Inflammatory macrophage (primary cell): ENCODE results near the gene TMEM119.
"Not testable (repeated sequence)": the region's sequence is repeated elsewhere in the genome, so short reads cannot be mapped to it uniquely, and the experiment has no call there.

Experiments used
- DNase-seq, 2 donors: peaks; one replicate each; pipeline ENCODE4 v3.0.0-alpha.2; 2020 to 2022

The TMEM119 gene

DNA sequence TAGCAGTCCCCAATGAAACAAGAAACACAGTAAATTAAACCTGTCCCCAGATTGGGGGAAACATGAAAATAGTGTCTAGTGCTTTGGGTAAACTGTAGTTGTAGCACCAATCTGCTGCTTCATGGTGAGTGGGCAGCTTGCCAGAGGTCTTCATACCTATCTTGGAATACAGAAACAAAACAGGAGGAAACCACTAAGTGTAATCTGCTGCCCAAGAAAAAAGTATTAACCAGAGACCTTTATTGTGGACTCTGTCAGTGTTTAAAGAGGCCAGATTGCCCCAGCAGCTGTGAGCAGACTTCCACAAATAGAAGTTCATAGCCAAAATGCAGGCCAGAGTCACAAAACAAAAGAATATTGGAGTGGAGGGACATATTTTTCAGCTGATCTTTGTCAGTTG lies 33.2 kb downstream of the TMEM119 start:
- DNase-seq, result no peak

DNA sequence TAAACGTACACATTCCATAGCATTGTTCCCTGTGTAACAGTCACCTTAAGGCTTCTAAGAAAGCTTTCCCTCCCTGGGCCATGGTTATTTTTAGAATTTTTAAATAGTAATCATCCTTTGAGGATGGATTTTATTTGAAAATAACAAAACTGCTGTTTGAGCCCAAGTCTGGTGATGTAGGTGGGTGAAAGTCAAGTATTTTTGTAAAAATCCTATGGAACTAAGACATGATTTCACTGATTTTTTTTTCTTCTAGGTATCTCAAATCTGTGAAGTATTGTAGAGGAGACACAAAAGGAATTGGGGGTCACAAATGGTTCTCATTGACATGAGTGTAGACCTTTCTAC lies 34.1 kb downstream of the TMEM119 start:
- DNase-seq, result no peak

DNA sequence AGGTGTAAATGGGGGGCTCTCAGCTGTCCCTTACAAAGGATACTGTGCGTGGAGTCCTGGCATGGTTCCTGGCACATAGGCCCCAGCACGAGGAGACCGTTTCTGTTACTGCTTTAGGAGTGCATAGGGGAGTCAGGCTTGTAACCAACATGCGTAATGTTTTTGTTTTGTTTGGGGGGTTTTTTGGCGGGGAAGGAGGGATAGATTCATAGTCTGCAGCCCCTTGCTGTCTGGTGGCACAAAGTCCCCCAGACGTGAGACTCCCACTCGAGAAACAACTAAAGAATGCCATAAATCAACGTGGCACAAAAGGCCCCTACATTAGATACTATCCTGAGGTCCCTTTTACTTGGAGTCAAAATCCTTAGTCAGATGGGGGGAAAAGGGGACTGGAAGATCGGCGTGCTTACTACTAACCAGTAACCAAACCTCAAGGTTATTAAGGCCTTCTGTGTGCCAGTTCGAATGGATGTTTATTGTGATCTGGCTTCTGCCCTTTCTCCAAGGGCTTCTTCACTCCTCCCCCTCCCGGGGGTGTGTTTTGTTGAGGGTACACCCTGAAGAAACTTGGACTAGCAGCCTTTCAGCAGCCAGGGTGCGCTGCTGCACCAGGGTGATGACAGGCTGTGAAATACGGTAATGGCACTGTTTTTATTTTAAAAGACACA lies 34.6 kb downstream of the TMEM119 start:
- peak; percentile 84 to 87 for DNase-seq

DNA sequence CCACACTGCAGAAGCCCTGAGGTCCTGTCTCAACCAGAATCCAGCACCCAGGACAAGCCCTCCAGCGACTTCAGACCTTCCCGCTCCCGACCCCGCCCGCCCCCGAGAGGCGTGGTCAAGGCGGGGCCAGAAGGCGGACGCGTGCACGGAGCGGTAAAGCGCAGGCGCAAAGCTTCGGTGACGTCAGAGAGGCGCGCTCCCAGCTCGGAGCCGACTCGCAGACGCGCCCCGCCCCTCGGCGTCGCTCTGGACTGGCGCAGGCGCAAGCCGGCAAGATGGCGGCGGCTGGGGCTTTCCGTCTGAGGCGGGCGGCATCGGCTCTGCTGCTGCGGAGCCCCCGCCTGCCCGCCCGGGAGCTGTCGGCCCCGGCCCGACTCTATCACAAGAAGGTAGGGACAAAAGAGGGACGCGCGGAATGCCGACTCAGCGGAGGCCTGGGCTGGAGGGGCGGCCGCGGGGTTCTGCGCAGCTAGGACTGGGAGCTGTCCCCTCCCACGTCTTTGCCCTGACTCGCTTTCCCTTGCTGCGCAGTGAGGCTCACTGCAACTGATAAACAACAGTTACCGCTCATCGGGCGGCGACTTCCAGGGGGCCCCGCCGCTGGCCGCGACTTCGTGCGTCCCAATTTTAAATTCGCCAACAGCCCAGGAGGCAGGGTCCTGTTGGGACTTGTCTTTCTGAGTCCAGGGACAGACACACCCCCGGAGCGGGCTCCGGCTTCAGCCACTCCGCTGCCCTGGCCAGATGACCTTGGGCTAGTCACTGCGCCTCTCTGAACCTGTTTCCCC lies 35.3 kb downstream of the TMEM119 start, which contains the start of gene ISCU:
Gene ISCU (plus strand): TSS at position 249 of the 788 bp plus-strand sequence. CDS start 27 bp downstream, at position 276.
- DNase-seq, result peak; percentile 98 to 99

DNA sequence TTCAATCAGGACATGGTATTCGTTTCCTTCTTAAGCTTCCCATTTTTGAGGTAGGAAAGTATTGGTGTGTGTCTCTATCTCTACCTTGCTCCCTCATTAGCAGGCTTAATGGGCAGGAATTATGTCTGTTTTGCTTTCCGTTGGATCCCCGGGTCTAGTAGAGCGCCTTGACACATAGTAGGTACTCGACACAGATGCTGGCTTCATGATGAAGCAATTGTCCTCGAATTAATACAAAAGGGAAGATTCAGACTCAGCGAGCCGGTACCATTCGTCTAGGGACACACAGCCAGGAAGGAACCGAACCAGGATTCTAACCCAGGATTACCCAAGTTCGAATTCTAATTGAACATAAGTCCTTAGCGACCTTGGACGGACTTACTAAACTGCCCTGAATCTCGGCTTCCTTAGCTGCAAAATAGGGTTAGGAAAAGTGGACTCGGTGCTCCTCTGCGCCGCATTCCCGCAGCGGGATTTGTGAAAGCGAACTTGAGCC lies 36.0 kb downstream of the TMEM119 start:
- DNase-seq, result peak in 1 of 2 donors; percentile 7

DNA sequence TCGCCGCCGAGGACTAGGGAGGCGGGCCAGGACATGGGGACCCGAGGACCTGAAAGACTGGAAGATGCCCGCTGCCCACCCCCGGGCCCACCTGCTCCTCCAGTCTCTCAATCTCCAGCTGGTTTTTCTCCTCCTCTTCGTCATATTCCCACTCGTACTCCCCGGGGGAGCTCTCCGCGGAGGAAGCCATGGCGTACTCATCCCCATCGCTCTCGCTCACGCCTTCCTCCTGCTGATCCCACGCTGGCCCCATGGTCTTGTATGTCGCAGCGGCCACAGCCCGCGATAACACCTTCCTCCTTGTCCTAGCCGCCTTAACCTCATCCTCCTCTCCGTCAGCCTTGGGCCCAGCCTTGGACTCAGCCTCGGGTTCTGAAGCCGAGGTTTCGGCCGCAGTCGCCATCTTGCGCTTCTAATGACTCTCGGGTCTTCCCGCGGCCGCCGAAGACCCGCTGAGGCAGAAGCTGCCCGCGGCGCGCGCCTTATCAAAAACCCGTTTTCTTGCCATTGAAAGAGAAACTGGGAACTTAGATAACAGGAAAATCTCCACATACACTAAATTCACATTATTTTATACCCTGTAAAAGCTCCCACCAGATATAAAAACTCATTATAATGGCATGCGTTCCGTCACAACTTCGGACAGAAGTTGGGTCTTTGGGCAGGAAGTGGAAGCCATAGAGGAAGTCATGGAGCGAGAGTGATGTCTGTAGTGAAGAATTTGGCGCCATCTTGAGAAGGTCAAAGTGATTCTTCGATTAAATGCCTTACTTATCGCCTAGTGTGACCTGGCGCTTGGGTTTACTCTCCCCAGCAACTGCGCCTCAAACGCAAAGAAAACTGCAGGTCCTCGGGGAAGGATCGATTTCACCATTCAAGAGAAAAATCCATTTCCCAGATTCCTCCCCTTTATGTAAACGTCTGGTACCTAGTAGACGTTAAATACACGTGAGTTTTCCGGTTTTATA lies 36.8 kb downstream of the TMEM119 start, which contains the start of gene SART3:
Gene SART3 (minus strand): TSS at position 422 of the 968 bp plus-strand sequence. CDS start 19 bp downstream, at position 403.
- DNase-seq, result peak; percentile 81 to 84

DNA sequence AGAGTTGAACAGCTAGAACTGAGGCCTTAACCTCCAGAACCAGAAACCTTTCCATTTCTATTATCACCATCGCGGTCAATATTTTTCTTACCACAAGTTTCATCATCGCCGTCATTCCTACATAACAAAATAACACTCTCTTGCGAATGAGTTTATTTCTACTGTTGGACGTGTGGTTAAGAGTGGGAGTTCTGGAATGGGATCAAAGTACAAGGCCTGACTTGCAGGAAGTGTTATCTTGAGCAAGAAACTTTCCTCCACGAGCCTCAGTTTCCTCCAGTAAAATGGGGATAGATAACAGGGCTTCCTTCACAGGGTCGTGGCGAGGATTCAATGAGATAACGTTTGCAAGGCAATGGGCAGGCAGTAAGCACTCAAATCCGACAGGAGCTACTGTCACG lies 37.6 kb downstream of the TMEM119 start:
- peak; percentile 58 to 60 for DNase-seq

DNA sequence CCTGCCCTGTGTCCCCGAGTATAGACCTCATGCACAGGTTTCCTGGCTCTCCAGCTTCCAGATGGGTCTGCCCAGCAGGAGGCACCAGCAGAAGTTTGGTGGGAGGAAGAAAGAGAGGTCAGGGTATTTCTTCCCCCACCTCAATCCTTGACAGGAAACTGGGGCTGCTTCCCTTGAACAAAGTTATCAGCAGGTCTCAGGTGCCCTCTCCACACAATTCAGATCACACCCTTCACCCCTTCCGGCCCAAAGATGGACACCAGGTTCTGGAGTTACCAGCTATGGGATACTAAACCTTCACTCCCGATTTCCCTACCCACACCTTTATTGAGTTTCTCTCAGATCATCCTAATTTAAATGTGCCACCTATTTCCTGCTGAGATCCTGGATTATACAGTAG lies 38.1 kb downstream of the TMEM119 start:
- no peak for DNase-seq

DNA sequence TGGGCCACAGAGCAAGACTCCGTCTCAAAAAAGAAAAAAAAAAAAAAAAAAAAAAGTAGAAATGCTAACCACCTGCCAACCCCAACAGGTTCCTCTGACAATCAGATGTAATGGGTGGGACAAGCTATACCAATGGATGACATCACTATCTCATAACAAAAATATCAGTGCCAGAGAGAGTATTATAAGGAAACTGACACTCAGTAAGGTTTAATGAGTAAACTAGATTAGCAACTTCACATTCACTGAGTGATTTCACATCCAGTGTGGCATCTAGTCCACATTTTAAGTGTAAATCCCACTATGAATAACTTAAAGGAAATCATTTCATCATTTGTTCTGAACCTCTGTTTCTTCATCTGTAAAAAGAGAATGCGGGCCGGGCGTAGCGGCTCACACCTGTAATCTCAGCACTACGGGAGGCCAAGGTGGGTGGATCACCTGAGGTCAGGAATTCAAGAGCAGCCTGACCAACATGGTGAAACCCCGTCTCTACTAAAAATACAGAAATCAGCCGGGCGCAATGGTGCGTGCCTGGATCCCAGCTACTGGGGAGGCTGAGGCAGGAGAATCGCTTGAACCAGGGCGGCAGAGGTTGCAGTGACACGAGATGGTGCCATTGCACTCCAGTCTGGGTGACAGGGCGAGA lies 38.8 kb downstream of the TMEM119 start:
- no peak for DNase-seq

DNA sequence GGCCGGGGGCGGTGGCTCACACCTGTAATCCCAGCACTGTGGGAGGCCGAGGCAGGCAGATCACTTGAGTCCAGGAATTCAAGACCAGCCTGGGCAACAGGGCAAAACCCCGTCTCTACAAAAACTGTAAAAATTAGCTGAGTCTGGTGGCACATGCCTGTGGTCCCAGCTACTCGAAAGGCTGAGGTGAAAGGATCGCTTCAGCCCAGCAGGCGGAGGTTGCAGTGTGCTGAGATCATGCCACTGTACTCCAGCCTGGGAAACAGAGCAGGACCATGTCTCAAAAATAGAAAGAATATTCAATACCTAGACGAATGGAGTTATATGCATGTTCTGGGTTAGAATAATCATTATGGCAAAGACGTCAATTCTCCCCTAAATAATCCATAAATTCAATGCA lies 42.5 kb downstream of the TMEM119 start:
- DNase-seq, result not testable (repeated sequence)

DNA sequence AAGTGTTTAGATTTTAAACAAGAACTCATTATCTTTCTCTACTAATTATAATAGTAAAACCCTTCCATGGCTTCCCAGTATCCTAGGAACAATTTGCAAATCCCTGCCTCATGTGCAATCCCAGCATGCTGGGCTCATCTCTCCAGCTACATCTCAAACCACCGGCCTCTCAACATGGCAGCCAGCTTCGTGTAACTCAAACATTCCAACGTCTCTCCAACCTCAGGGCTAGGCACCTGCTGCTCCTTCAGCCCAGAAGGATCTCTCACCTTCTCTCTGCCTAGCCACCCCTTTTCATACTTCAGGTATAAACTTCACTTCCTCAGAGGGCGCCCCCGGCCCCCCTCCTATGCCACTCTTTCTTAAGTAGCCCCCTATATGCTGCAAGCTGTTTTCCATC lies 44.1 kb downstream of the TMEM119 start:
- no peak for DNase-seq

DNA sequence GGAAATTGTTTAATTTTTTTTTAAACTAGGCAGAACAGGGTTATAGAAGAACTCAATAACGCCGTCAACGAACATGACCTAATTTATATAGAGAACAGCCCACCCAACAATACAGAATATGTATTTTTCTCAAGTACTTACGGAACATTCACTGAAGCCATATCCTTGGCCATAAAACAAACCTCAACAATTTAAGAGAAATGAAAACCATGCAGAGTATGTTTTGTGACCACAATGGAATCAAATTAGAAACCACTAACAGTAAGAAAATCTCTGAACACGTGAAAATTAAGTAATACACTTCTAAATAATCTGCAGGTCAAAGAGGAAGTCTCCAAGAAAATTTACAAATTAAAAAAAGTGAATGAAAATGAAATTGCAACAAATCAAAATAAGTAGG lies 46.3 kb downstream of the TMEM119 start:
- peak in 1 of 2 donors; percentile 15 for DNase-seq

DNA sequence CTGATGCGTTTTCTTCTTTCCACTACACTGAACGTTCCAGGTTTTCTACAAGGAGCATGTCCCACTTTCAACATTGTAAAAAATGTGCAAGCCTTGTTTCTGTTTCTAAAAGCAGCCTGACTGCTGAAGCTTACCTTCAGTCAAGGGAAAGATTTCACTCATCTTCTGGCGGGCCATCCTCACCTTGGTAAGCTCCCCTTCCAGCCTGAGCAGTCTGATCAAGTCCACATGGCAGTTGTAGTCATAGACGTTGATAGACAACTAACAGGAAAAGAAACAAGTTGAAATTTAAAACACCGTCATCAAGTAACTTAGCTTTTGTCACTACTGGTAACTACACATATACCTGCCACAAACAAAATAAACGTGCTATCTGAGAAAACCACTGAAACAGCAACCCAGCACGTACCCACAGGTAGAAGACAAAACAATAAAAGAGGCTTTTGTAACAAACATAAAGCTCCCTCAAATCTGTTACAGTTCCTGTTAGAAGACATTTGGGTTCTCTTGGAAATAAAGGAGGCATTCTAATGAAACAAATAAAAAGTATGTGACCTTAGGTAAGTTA lies 48.8 kb downstream of the TMEM119 start:
- no peak for DNase-seq

DNA sequence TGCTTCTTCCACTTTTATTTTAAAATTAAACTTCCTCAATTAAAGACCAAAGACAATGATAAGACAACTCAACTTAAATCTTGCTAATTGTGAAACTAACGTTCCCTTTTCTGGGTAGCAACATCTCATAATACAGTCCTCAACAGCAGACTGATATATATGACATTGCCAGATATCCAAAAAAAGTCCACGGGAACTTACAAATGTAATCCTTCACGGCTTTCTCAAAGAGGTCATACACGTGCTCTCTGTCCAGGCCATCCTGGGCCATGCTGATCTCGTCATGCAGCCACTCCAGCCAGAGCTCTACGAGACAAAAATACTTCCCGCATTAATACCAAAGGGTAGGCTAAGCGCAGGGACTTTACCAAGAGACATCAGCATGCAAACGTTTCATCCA lies 50.2 kb downstream of the TMEM119 start:
- DNase-seq, result peak; percentile 54 to 80

DNA sequence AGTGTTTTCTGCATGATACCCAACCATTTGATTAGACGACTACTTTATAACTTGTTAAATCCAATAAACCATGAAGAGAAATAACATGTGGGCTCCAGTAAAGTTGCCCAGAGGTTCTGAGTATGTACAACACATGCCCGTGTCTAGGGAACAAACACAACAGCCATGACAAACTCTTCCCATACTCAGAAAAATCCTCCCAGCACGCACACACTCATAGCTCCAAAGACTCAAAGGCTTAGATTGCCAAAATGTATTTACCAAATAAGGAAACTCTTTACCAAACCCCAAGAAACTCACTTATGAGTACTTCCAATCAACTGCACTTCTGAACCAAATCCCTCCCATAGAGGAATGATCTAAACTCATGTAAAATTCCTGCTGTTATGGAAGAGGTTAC lies 54.2 kb downstream of the TMEM119 start:
- no peak for DNase-seq

DNA sequence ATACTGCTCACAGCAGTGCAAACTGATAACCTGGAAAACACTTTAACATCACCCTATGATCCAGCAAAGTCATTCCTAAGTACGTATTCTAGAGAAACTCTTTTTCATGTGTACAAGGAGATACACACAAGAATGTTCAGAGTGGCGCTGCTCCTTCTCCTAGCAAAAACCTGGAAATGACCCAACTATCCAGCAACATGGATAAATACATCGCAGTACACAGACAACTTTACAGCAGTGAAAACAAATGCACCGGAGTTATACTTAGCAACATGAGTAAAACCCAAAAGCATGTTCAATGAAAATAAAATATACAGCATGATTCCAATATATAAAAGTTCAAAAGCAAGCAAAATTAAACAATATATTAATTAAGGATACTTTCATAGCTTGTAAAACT lies 55.6 kb downstream of the TMEM119 start:
- DNase-seq, result no peak
